Skeletal muscle satellite cell (primary cell): ENCODE results near the gene GALNT17.
"Not testable (repeated sequence)": the region's sequence is repeated elsewhere in the genome, so short reads cannot be mapped to it uniquely, and the experiment has no call there.

Source experiments
- H3K27me3 ChIP-seq: 2 replicates; pipeline ENCODE4 v1.7.0; 2013; ENCODE audit warnings: low read length; ENCODE audit not compliant: control insufficient read depth, insufficient read depth
- H3K36me3 ChIP-seq: 2 replicates; pipeline ENCODE4 v1.7.0; 2013; ENCODE audit warnings: mild to moderate bottlenecking, control low read depth, low read length; ENCODE audit not compliant: insufficient read depth
- H3K4me1 ChIP-seq: 2 replicates; pipeline ENCODE4 v1.7.0; 2013; ENCODE audit warnings: low read length; ENCODE audit not compliant: control insufficient read depth, insufficient read depth
- H3K4me2 ChIP-seq: 2 replicates; pipeline ENCODE4 v1.7.0; 2013; ENCODE audit warnings: mild to moderate bottlenecking, low read length
- H3K4me3 ChIP-seq: 2 replicates; pipeline ENCODE4 v1.7.0; 2013; ENCODE audit warnings: low read length
- H3K9ac ChIP-seq: 2 replicates; pipeline ENCODE4 v1.7.0; 2013; ENCODE audit warnings: mild to moderate bottlenecking, low read depth, low read length, moderate library complexity
- H3K9me3 ChIP-seq: replicated peaks from 2 replicates; pipeline ENCODE4 v1.7.0; 2013; ENCODE audit warnings: mild to moderate bottlenecking, control low read depth, low read length

The GALNT17 gene

GRCh38 chr7:71558806-71559613, 427.1 kb downstream of the GALNT17 start:
- H3K4me2 ChIP-seq, result no peak overlapping the region
- no peaks in the 10 kb centered on the region for H3K27me3 ChIP-seq
- no peaks in the 10 kb centered on the region for H3K4me1 ChIP-seq
- H3K9me3 ChIP-seq, result no peaks in the 10 kb centered on the region
- H3K4me3 ChIP-seq, result no peak overlapping the region
- no peak overlapping the region for H3K9ac ChIP-seq
- no peaks in the 10 kb centered on the region for H3K36me3 ChIP-seq

- Histone ChIP-seq H3K9me3 (no peaks in the 10 kb centered on the region), H3K4me1 (no peaks in the 10 kb centered on the region), H3K4me3 (no peak overlapping the region), H3K36me3 (no peaks in the 10 kb centered on the region), H3K4me2 (no peak overlapping the region), H3K27me3 (no peaks in the 10 kb centered on the region), H3K9ac (no peak overlapping the region)
Measured at GRCh38 chr7:71560354-71560995, 428.5 kb downstream of the GALNT17 start.

GRCh38 chr7:71563276-71563675, 431.3 kb downstream of the GALNT17 start:
- H3K36me3 ChIP-seq, result no peaks in the 10 kb centered on the region
- no peaks in the 10 kb centered on the region for H3K27me3 ChIP-seq
- H3K9ac ChIP-seq, result no peak overlapping the region

GRCh38 chr7:71566376-71566775, 434.4 kb downstream of the GALNT17 start:
- Histone ChIP-seq H3K4me1 (no peaks in the 10 kb centered on the region), H3K36me3 (no peaks in the 10 kb centered on the region), H3K4me2 (no peak overlapping the region), H3K9me3 (no peaks in the 10 kb centered on the region), H3K4me3 (no peak overlapping the region), H3K9ac (no peak overlapping the region), H3K27me3 (no peaks in the 10 kb centered on the region)

More at GRCh38 chr7:71563276-71563675, 431.3 kb downstream of the GALNT17 start:
- no peaks in the 10 kb centered on the region for H3K4me1 ChIP-seq
- H3K4me3 ChIP-seq, result no peak overlapping the region
- no peak overlapping the region for H3K4me2 ChIP-seq
- H3K9me3 ChIP-seq, result no peaks in the 10 kb centered on the region

GRCh38 chr7:71566991-71567390, 435.0 kb downstream of the GALNT17 start:
- Histone ChIP-seq H3K36me3 (no peaks in the 10 kb centered on the region), H3K4me2 (no peak overlapping the region), H3K4me1 (no peaks in the 10 kb centered on the region), H3K4me3 (no peak overlapping the region), H3K9ac (no peak overlapping the region), H3K9me3 (no peaks in the 10 kb centered on the region), H3K27me3 (no peaks in the 10 kb centered on the region)

GRCh38 chr7:71574153-71574860, 442.4 kb downstream of the GALNT17 start:
- Histone ChIP-seq H3K9ac (no peak overlapping the region), H3K4me3 (no peak overlapping the region), H3K4me2 (no peak overlapping the region), H3K36me3 (no peaks in the 10 kb centered on the region), H3K4me1 (peaks cover 9% of the 10 kb centered on the region), H3K9me3 (no peaks in the 10 kb centered on the region), H3K27me3 (no peaks in the 10 kb centered on the region)

GRCh38 chr7:71580027-71580426, 448.1 kb downstream of the GALNT17 start:
- Histone ChIP-seq H3K36me3 (no peaks in the 10 kb centered on the region), H3K4me2 (no peak overlapping the region), H3K4me3 (no peak overlapping the region), H3K9ac (no peak overlapping the region), H3K4me1 (peaks cover 9% of the 10 kb centered on the region), H3K9me3 (no peaks in the 10 kb centered on the region), H3K27me3 (no peaks in the 10 kb centered on the region)

GRCh38 chr7:71584256-71584655, 452.3 kb downstream of the GALNT17 start:
- Histone ChIP-seq H3K36me3 (no peaks in the 10 kb centered on the region), H3K4me2 (no peak overlapping the region), H3K27me3 (no peaks in the 10 kb centered on the region), H3K4me1 (no peaks in the 10 kb centered on the region), H3K9ac (no peak overlapping the region), H3K4me3 (no peak overlapping the region), H3K9me3 (no peaks in the 10 kb centered on the region)

- H3K9me3 ChIP-seq, result no peaks in the 10 kb centered on the region
- H3K4me3 ChIP-seq, result no peak overlapping the region
- H3K9ac ChIP-seq, result no peak overlapping the region
- H3K36me3 ChIP-seq, result no peaks in the 10 kb centered on the region
- no peak overlapping the region for H3K4me2 ChIP-seq
- no peaks in the 10 kb centered on the region for H3K4me1 ChIP-seq
- H3K27me3 ChIP-seq, result no peaks in the 10 kb centered on the region
Measured at GRCh38 chr7:71591876-71592275, 459.9 kb downstream of the GALNT17 start.

- not testable (repeated sequence) for H3K4me1 ChIP-seq, H3K4me3 ChIP-seq, H3K27me3 ChIP-seq, H3K4me2 ChIP-seq, H3K9ac ChIP-seq, H3K9me3 ChIP-seq, H3K36me3 ChIP-seq
Measured at GRCh38 chr7:71592388-71592787, 460.4 kb downstream of the GALNT17 start.

- Histone ChIP-seq H3K4me3 (no peak overlapping the region), H3K4me2 (no peak overlapping the region), H3K27me3 (no peaks in the 10 kb centered on the region), H3K9me3 (peaks cover 2% of the 10 kb centered on the region), H3K9ac (no peak overlapping the region), H3K36me3 (no peaks in the 10 kb centered on the region), H3K4me1 (no peaks in the 10 kb centered on the region)
Measured at GRCh38 chr7:71594736-71595135, 462.8 kb downstream of the GALNT17 start.
